GM12892 (cell line): ENCODE measurements around the gene KIAA1549.

ENCODE experiments used
- POLR2AphosphoS5 ChIP-seq: IDR thresholded peaks from 2 replicates; pipeline ENCODE4 v1.6.1; 2011; ENCODE audit warnings: low read depth, low read length, control low read depth
- TAF1 ChIP-seq: IDR thresholded peaks from 2 replicates; pipeline ENCODE4 v1.6.1; 2011; ENCODE audit warnings: low read depth, mild to moderate bottlenecking, control low read depth, low read length, borderline replicate concordance

- TF ChIP-seq POLR2AphosphoS5 (no peak), TAF1 (no peak)
Measured at GRCh38 chr7:138834583-138834982, 146.6 kb downstream of the KIAA1549 start.
